Sigmoid colon (tissue), 7 donors: ENCODE data around the gene CPVL. TPM values are rescaled to one million over a fixed set of nuclear protein-coding genes. Genes with fewer than 3 reads are reported as not detected.

Experiments
- DNase-seq: peaks from one replicate; pipeline ENCODE4 v3.0.0-alpha.2; 2019
- H3K27ac ChIP-seq, 4 donors: fragments of 200-600 bp; sonication (generic); one replicate each; pipeline ENCODE4 v1.5.1; 2016 to 2019; ENCODE audit warnings: mild to moderate bottlenecking in 1 of 4
- H3K27me3 ChIP-seq, 3 donors: fragments of 200-600 bp; sonication (generic); one replicate each; pipeline ENCODE4 v1.5.1; 2019; ENCODE audit warnings: mild to moderate bottlenecking in 1 of 3
- H3K36me3 ChIP-seq, 4 donors: fragments of 200-600 bp; sonication (generic); one replicate each; pipeline ENCODE4 v1.5.1; 2016 to 2019
- H3K4me1 ChIP-seq, 4 donors: fragments of 200-600 bp; sonication (generic); one replicate each; pipeline ENCODE4 v1.5.1; 2017 to 2019
- H3K4me3 ChIP-seq, 4 donors: fragments of 200-600 bp; sonication (generic); one replicate each; pipeline ENCODE4 v1.5.1; 2017 to 2019; ENCODE audit warnings: mild to moderate bottlenecking in 2 of 4, moderate library complexity in 1 of 4
- H3K9me3 ChIP-seq, 4 donors: fragments of 200-600 bp in 3 of 4; sonication (generic) in 3 of 4; one replicate each; pipeline versions ENCODE4 v1.5.1 to v1.6.1; 2013 to 2019
- EP300 ChIP-seq, 4 donors: sonication (generic); formaldehyde crosslinking; IDR thresholded peaks; one replicate each; pipeline ENCODE4 v1.6.1; 2017; ENCODE audit warnings: antibody characterized with exemption in 4 of 4
- POLR2A ChIP-seq, 2 donors: fragments of 450-650 bp; IDR thresholded peaks; one replicate each; pipeline ENCODE4 v1.6.1; 2016; ENCODE audit warnings: antibody characterized with exemption in 2 of 2, mild to moderate bottlenecking in 2 of 2, moderate library complexity in 2 of 2
- POLR2AphosphoS5 ChIP-seq, 4 donors: sonication (generic); formaldehyde crosslinking; IDR thresholded peaks; one replicate each; pipeline ENCODE4 v1.6.1; 2017; ENCODE audit warnings: antibody characterized with exemption in 4 of 4
- WGBS, 2 donors: extraction: QIAGEN DNeasy Blood & Tissue Kit; methylation state at CpG; one replicate each; pipeline ENCODE4 v1.1.7; 2013; 5-methylcytosine and 5-hydroxymethylcytosine counted together
- intact Hi-C: fragments of 100-400 bp; cut with DNase I; formaldehyde crosslinking; loops from one replicate; pipeline ENCODE4 v1.15.1; 2023
- polyA plus RNA-seq, 3 donors: library from polyadenylated mRNA; stranded (reverse); fragments of 200-250 nt; gene quantifications; one replicate each; pipeline ENCODE4 v1.2.3, GENCODE V29; 2013
- total RNA-seq, 4 donors: library from RNA; depleted of rRNA; stranded (reverse); fragments of >200 nt; gene quantifications; one replicate each; pipeline ENCODE4 v1.1.0, GENCODE V29; 2016
- TF ChIP-seq, protein P1 (sequence below), 4 experiments: fragments of 450-650 bp in 3 of 4; fragments of 200-600 bp in 1 of 4; IDR thresholded peaks; one replicate each; pipeline ENCODE4 v1.5.1; 2016 to 2019; ENCODE audit warnings: antibody characterized with exemption in 4 of 4, mild to moderate bottlenecking in 3 of 4, moderate library complexity in 2 of 4
- donor health status: healthy with polysubstance abuse.
- donor health status: Bipolar disorder and iron deficiency.
- donor health status: healthy.

CPVL gene
- total and polyA plus RNA-seq, 7 donors: 5.4 to 38.8 (median 20.0) TPM

DNA sequence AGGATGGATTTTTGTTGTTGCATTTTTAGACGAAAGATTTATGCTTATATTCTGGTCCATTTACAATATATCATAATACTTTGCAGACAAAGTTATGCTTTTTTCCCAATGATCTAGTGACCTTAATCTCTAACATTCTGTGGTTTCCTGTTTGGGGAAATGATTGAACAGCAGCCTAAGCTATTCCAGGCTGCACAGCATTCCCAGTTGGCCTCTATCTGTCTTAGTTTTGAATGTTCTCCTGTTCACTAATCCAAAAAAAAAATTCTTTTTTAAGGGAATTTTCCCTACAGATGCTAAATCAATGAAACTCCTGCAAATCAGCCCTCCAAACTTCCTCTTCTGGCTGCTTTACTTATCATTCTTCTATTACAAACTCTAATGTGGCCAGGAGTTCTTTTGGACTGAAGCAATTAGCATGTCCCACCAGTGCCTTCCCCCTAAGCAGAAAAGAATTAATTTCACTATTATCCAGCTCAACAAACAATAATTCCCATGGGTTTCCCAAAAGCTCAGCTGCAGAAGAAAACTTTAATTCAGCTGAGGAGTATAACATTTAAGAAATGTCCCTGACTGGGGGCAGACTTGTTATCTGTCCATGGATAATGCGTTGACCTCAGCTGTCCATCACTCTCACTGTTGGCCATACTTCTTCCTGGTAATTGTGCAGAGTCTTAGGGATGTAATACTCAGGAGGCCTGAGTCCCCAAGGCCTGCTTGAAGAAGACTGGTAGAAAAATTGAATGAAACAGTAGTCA is 106.3 kb downstream of the CPVL start:
- no peak for TF ChIP-seq POLR2A (IDR thresholded peaks at IDR 0.05)
- TF ChIP-seq POLR2AphosphoS5 (IDR thresholded peaks at IDR 0.05): no peak
- TF ChIP-seq, protein P1, sequence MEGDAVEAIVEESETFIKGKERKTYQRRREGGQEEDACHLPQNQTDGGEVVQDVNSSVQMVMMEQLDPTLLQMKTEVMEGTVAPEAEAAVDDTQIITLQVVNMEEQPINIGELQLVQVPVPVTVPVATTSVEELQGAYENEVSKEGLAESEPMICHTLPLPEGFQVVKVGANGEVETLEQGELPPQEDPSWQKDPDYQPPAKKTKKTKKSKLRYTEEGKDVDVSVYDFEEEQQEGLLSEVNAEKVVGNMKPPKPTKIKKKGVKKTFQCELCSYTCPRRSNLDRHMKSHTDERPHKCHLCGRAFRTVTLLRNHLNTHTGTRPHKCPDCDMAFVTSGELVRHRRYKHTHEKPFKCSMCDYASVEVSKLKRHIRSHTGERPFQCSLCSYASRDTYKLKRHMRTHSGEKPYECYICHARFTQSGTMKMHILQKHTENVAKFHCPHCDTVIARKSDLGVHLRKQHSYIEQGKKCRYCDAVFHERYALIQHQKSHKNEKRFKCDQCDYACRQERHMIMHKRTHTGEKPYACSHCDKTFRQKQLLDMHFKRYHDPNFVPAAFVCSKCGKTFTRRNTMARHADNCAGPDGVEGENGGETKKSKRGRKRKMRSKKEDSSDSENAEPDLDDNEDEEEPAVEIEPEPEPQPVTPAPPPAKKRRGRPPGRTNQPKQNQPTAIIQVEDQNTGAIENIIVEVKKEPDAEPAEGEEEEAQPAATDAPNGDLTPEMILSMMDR (IDR thresholded peaks at IDR 0.05): no peak
- TF ChIP-seq EP300 (IDR thresholded peaks at IDR 0.05): no peak
- intact Hi-C loops: no loop called here
- no peaks in the 10 kb centered on the region for H3K36me3 ChIP-seq
- no peak overlapping the region for H3K4me3 ChIP-seq
- no peaks in the 10 kb centered on the region for H3K27me3 ChIP-seq
- H3K27ac ChIP-seq: peak overlapping the region in 1 of 4 donors; percentile 12
- H3K4me1 ChIP-seq: peaks cover 0 to 4% (median 0%) of the 10 kb centered on the region in 4 donors
- no peaks in the 10 kb centered on the region for H3K9me3 ChIP-seq
- WGBS, 2 donors: 63 to 82% methylated on average over 2 of the region's 2 CpGs
- DNase-seq: no peak

DNA sequence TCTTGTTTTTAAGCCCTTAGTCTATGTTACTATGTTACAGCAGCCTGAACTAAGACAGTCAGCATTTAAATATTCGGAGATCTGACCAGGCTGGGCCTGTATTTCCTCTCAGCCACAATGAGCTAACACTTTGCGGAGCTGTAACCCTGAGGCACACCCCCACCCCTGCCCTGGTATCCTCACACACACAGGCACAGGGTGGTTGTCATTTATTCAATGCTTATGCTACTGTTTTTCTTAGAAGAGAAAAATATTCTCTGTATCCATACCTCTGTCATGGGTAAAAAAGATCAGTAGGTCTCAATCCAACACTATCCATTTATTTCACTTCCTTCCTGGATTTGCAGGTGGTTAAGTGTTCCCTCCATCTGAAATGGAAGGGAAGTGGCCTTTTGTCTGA is 107.9 kb downstream of the CPVL start:
- Histone ChIP-seq H3K27ac (no peak overlapping the region), H3K36me3 (no peaks in the 10 kb centered on the region), H3K9me3 (no peaks in the 10 kb centered on the region), H3K4me1 (peaks cover 0 to 4% (median 0%) of the 10 kb centered on the region in 4 donors), H3K4me3 (no peak overlapping the region), H3K27me3 (no peaks in the 10 kb centered on the region)
- 67 to 82% methylated on average over 2 of the region's 2 CpGs for WGBS, 2 donors
- intact Hi-C loops: no loop called here
- no peak for DNase-seq
- TF ChIP-seq POLR2AphosphoS5 (IDR thresholded peaks at IDR 0.05) (no peak), POLR2A (IDR thresholded peaks at IDR 0.05) (no peak), EP300 (IDR thresholded peaks at IDR 0.05) (no peak)
- TF ChIP-seq, protein P1 (IDR thresholded peaks at IDR 0.05): no peak

DNA sequence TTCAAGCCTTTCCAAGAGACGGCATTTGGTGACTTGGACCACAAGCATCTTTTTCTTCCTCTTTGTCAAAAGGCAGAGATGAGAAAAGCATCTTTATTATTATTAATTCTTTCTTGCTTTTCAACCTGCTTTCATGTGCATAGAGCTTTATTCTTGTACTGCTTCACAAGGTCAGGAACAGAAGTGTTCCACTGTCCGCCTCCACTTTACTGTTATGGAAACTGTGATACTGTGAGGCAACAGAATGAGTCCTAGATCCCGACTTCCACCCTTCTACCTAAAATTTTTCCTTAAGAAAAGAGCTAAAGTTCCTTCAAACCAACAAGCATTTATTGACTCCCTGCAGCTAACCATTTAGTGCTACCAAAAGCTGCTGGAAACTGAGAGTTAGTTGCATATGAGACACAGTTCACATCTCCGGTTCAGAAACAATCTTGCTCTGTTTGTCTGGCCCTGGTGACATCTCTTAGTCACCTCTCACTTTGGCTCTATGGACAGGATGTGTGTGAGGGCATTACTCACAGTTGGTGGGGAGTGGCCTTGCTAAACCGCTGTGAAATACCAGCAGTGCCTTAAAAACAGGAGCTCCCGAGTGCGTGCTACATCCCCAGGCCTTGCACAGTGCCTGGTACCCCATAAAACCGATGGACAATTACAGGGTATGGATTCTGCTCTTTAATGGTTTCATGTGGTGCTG is 111.1 kb downstream of the CPVL start:
- no peak overlapping the region for H3K27ac ChIP-seq
- H3K27me3 ChIP-seq: no peaks in the 10 kb centered on the region
- no peaks in the 10 kb centered on the region for H3K36me3 ChIP-seq
- WGBS, 2 donors: 87 to 88% methylated on average over 8 of the region's 8 CpGs
- TF ChIP-seq POLR2AphosphoS5 (IDR thresholded peaks at IDR 0.05): no peak
- TF ChIP-seq, protein P1 (IDR thresholded peaks at IDR 0.05): no peak
- TF ChIP-seq POLR2A (IDR thresholded peaks at IDR 0.05): no peak
- TF ChIP-seq EP300 (IDR thresholded peaks at IDR 0.05): no peak
- peaks cover 0 to 2% (median 0%) of the 10 kb centered on the region in 4 donors for H3K4me1 ChIP-seq
- no peaks in the 10 kb centered on the region for H3K9me3 ChIP-seq
- DNase-seq: no peak
- intact Hi-C loops: no loop called here
- no peak overlapping the region for H3K4me3 ChIP-seq

DNA sequence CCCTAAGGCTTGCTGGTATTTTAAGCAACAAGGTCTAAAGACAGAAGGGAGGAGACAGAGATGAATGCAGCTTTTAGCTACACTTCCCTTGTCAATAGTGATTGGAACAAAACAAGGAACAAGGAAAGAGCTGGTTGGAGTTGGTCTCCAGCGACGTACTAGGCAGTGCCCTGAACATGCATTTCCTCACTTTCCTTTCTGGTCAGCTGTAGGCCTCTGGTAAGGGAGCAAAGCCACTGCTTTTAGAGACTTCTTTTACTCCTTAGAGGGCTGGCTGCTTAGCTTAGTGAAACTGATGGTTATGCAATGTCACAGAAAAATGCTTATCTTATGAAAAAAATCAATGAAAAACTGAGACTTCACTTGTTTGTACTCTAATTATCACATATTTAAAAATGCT is 112.8 kb downstream of the CPVL start:
- Histone ChIP-seq H3K4me1 (no peaks in the 10 kb centered on the region), H3K27ac (no peak overlapping the region), H3K36me3 (no peaks in the 10 kb centered on the region), H3K9me3 (no peaks in the 10 kb centered on the region), H3K4me3 (no peak overlapping the region), H3K27me3 (no peaks in the 10 kb centered on the region)
- 79 to 83% methylated on average over 2 of the region's 2 CpGs for WGBS, 2 donors
- TF ChIP-seq POLR2AphosphoS5 (IDR thresholded peaks at IDR 0.05) (no peak), EP300 (IDR thresholded peaks at IDR 0.05) (no peak), POLR2A (IDR thresholded peaks at IDR 0.05) (no peak)
- TF ChIP-seq, protein P1 (IDR thresholded peaks at IDR 0.05): no peak
- DNase-seq: no peak
- intact Hi-C loops: no loop called here
